ENCODE data around the gene ZBTB7A. TPM values are rescaled to one million over a fixed set of nuclear protein-coding genes. Genes with fewer than 3 reads are reported as not detected.

The ZBTB7A gene
- total and polyA plus RNA-seq, 10 of the 15 experiments (the other 5 are each of a cell fraction or from before 2014, with no cell fraction given), result 0.26 to 42.4 (median 4.5) TPM

- Histone ChIP-seq H3K36me3 (ENCODE audit: control insufficient read depth in 2 of 2, insufficient read depth in 2 of 2, low read length in 1 of 2) (no peaks in the 10 kb centered on the region), H4K20me1 (ENCODE audit: control insufficient read depth, insufficient read depth) (no peaks in the 10 kb centered on the region), H3K79me2 (ENCODE audit: control insufficient read depth, insufficient read depth, low read length) (no peaks in the 10 kb centered on the region), H3K4me3 (no peak overlapping the region), H3K4me1 (ENCODE audit: control insufficient read depth, insufficient read depth, low read length) (peaks cover 24% of the 10 kb centered on the region), H3K9ac (ENCODE audit: control insufficient read depth, insufficient read depth, low read length) (no peak overlapping the region), H3K27ac (ENCODE audit: control insufficient read depth, insufficient read depth) (no peak overlapping the region), H3K27me3 (replicated peaks in 1 of 2; ENCODE audit: control insufficient read depth in 2 of 2, insufficient read depth in 2 of 2, low read length in 1 of 2) (no peaks in the 10 kb centered on the region), H3K9me3 (replicated peaks; ENCODE audit: control insufficient read depth, insufficient read depth, low read length) (no peaks in the 10 kb centered on the region), H2AFZ (ENCODE audit: control insufficient read depth, low read depth, low read length) (no peak overlapping the region), H3K4me2 (ENCODE audit: control insufficient read depth, insufficient read depth) (no peak overlapping the region)
- intact Hi-C loops (cut with micrococcal nuclease; ENCODE audit: unreplicated experiment), result no loop called here
- RAD21 ChIA-PET (ENCODE audit: unreplicated experiment), result interaction anchor here (1.2 to 2.3 kb wide), 2 partner anchors 29 kb away, joined by 3 to 7 read pairs; no protein-coding TSS in a partner anchor
- POLR2A ChIA-PET, result interaction anchor here (0.6 to 4.0 kb wide), 2 partner anchors 21 to 318 kb away, joined by 3 to 15 read pairs; no protein-coding TSS in a partner anchor
- SMC1A ChIA-PET (ENCODE audit: uncharacterized antibody, unreplicated experiment), result no interaction called here
- in situ Hi-C loops (cut with MboI), result no loop called here
- FAIRE-seq, result no peak
- 99% methylated on average over 5 of the region's 6 CpGs for WGBS (ENCODE audit: insufficient coverage, insufficient replicate concordance, low lambda C conversion rate, missing lambda C conversion rate)
- TF ChIP-seq CEBPZ (IDR thresholded peaks at IDR 0.05; ENCODE audit: low read depth, low read length) (no peak), CHD2 (IDR thresholded peaks at IDR 0.05; ENCODE audit: borderline replicate concordance, low read depth, low read length) (no peak), TARDBP (IDR thresholded peaks at IDR 0.05; ENCODE audit: borderline replicate concordance) (no peak), PAX8 (IDR thresholded peaks at IDR 0.05) (no peak), TCF7 (IDR thresholded peaks at IDR 0.05; ENCODE audit: borderline replicate concordance) (no peak), NFYA (IDR thresholded peaks at IDR 0.05; ENCODE audit: borderline replicate concordance, low read depth, low read length) (no peak), KLF5 (IDR thresholded peaks at IDR 0.05; ENCODE audit: partially characterized antibody) (no peak)
- no peak for ATAC-seq
- CTCF ChIA-PET, result interaction anchor here (0.6 kb wide), 1 partner anchor 80 kb away, joined by 3 read pairs; no protein-coding TSS in a partner anchor
- BruUV-seq (replicated peaks), result no TSS peak
- DNase-seq (ENCODE audit: low read depth, low spot score), result no peak
Measured at GRCh38 chr19:4080473-4080872, 13.8 kb upstream of the ZBTB7A start.

Measured in GM12878 (cell line).